Activated T-cell treated with anti-CD3 and anti-CD28 coated beads for 48 hours (primary cell): ENCODE results near the gene CLECL1.
A peak's percentile ranks its signal among the peaks of the same experiment; 100 is the strongest.
"Not testable (repeated sequence)": the region's sequence is repeated elsewhere in the genome, so short reads cannot be mapped to it uniquely, and the experiment has no call there.

Experiments
- DNase-seq: peaks from one replicate; pipeline ENCODE4 v3.0.0-alpha.2; 2020; ENCODE audit warnings: low read depth

The CLECL1 gene

DNA sequence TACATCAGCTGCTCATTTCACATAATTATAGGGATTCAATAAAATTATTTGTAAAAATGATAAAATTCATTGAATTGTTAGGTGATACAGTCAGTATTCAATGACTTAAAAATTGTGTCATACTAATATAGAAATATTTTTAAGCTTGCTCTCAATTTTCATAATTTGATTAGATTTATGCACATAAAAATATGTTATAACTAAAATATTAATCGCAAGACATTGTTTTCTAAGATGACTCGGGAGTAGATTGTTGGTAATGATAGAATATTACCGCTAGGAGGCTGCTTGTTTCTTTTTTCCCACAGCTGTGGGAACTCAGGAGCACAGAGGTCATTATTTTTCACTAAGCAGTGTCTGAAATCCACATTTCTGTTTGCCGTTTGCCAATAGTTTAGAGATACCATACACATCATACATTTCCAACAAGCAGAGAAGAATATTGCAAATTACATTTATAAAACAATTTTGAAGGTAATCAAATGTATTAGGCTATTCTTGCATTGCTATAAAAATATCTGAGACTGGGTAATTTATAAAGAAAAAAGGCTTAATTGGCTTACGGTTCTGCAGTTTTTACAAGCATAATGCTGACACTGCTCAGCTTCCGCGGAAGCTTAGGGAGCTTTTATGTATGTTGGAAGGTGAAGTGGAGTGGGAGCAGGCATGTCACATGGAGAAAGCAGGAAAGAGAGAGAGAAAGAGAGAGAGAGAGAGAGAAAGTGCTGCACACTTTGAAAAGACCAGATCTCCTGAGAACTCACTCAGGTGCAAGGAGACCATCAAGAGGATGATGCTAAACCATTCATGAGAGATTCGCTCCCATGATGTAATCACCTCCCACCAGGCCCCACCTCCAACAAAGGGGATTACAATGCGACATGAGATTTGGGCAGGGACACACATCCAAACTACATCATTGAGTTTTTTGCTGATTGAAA is 18.6 kb upstream of the CLECL1 start:
- no peak for DNase-seq

DNA sequence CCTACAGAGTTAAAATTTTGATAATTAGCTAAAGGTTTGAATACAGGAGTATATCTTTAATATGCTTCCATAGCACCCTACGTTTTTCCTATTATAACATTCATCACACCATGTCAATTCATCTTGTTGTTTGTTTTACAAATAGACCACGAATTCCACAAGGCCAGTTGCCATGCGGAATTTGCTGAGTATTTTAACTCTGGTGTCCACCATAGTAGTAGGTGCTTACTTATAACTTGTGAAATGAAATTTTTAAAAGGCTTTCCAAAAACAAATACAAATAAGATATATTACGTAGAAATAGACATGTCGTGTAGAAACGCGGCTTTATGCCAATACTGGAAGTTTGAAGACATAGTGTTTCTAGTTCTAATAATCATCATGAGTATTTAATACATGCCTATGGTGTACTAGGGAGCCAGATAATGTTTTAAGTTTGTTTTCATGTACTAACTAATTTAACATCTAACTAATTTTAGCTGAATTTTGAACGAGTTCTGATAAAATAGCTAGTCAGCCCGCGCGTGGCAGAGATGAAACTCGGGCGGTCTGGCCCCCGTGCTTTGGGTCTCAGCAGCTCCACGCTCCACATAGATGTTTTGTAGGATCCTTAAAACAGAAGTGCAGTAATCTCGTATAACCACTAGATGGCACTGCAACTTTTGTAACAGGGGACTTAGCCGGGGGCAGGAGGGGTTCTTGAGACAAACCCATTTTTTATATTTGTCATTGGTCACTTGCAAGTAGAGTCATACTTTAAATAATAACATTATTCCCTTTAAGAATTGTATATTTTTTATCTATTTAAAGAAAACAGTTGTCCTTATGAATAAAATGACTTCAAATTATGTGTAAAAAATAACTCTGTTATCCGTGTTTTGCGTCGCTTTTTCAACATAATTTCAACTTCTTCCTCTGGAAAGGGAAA is 17.6 kb upstream of the CLECL1 start:
- DNase-seq, result no peak

DNA sequence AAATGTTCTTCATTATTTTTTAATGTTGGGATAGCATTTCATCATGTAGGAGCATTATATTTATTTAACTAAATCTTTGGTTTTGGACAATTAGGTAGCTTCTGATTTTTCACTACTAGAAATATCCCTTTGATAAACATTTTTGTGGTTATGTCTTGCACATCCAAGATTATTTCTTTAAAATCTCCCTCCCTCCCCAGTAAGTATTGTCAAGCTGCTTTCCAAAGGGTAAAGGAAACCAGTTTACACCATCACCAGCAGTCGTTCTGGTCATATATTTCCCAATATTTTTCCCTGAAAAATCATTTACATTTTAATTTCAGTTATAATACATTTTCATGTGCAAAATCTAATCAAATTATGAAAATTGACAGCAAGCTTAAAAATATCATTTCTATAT is 16.7 kb upstream of the CLECL1 start:
- no peak for DNase-seq

DNA sequence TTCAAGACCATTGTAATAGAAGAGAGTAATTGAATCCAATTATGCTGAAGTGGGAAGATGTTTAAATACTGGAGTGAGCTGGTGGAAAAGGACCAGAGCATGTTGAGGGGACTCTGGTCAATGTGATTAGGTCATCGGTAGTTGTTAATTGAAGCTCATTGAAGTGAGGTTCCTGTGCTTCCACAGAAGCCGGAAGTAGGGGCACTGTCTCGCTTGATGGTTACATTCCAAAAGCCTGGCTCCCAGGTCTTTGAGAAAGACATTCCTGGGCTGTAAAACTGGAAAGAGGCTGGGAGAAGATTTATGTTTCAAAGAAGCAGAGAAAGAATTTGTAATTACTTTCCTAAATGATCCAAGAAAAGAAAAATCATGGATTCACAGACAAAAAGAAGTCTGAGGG is 12.3 kb upstream of the CLECL1 start:
- no peak for DNase-seq

DNA sequence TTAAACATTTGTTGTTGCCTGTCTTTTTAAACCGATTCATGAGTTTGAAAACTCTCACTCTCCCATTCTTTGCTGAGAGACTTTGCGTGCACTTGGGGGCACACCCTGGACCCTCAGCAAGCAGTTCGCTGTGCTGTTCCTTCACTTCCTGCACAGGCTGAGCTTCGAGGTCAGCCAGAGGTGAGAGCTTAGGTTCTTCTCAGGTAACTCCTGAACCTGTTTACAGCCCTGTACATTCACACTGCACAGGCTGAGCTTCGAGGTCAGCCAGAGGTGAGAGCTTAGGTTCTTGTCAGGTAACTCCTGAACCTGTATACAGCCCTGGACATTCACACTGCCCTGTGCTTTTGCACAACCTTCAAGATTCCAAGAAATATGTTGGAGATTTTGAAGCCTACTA is 9.8 kb upstream of the CLECL1 start:
- no peak for DNase-seq

DNA sequence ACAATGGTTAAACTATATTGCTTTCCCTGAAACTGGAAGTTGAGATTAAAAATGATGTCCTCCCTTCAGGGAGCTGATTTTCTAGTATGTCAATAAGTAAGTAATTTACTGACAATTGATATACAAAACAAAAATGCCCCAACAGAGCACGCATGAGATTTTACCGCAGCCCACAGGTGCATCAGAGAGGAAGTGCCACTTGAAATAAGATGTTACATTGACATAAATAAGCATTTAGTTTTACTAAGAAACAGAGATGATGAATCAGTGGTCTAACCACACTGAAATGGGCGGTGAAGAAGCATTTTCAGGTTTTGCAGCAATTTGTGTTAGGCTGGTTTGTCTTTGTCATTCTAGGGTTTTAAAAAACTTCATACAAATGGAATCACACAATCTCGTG is 8.8 kb upstream of the CLECL1 start:
- peak; percentile 52 for DNase-seq

DNA sequence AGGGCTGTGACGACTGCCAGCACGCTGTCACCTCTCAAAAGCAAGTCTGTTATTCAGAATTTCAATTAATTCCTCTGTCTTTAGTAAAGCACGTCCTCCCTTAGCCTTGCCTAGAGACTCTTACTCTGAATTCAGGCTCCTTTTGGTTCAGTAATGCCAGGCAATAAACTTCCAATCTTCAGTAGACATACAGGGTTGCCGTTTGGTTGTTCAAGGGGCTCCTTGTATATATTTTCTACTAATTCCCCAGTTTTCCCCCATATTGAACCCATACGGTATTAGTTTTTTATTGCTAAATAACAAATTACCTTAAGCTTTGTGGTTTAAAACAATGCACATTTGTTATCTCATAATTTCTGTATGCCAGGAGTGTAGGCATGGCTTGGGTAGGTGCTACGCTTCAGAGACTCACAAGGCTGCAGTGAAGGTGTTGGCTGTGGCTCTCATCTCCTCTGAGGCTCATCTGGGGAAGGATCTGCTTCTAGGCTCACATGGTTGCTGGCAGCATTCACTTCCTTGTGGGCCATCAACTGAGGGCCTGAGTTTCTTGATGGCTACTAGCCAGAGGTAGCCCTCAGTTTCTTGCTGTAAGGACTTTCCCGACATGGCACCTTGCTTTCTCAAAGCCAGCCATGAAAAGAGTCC is 7.3 kb upstream of the CLECL1 start:
- DNase-seq, result no peak

DNA sequence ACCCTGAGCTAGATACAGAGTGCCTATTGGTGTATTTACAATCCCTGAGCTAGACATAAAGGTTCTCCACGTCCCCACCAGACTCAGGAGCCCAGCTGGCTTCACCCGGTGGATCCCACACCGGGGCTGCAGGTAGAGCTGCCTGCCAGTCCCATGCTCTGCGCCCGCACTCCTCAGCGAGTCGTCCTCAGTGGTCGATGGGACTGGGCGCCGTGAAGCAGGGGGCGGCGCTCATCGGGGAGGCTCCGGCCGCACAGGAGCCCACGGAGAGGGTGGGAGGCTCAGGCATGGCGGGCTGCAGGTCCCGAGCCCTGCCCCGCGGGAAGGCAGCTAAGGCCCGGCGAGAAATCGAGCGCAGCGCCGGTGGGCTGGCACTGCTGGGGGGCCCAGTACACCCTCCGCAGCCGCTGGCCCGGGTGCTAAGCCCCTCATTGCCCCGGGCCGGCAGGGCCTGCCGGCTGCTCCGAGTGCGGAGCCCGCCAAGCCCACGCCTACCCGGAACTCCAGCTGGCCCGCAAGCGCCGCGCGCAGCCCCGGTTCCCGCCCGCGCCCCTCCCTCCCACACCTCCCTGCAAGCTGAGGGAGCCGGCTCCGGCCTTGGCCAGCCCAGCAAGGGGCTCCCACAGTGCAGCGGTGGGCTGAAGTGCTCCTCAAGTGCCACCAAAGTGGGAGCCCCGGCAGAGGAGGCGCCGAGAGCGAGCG is 6.7 kb upstream of the CLECL1 start:
- DNase-seq, result not testable (repeated sequence)

DNA sequence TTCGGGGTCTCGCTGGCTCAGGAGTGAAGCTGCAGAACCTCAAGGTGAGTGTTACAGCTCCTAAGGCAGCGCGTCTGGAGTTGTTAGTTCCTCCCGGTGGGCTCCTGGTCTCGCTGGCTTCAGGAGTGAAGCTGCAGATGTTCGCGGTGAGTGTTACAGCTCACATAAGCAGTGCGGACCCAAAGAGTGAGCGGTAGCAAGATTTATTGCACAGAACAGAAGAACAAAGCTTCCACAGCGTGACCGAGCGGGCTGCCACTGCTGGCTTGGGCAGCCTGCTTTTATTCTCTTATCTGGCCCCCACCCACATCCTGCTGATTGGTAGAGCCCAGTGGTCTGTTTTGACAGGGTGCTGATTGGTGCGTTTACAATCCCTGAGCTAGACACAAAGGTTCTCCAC is 6.0 kb upstream of the CLECL1 start:
- not testable (repeated sequence) for DNase-seq

DNA sequence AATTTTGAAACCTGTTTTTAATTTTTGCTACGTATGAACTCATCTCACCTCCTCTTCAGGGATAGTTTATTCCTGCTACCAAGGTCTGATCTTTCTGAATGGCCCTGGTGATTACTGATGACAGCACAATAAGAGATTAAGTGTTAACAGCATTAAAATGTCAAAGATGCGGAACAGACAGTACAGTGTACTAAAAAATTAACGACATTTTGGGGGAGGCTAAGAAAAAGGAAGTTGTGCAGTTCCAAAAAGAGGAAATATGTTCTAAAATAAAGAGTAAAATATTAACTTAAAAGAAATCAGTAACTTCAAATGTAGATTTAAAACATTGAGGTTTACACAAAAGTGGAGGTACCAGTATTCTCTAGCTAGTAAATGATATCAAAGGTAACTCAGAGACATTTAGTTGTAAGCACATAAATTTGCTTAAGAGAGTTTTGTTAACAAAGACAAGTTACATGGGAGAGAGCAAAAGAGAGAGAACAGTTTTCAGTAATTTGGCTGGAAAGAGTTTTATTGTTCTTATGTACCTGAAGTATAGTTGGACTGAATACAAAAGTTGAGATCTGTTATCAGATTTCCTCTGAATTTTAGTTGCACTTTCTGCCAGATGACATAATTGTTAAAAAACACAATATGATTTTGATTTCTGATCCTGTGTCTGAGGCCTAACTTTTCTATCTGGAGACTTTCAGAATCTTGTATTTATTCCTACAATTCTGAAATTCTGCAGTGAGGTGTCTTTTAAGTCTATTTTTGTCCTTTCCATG is 4.2 kb upstream of the CLECL1 start:
- DNase-seq, result no peak

DNA sequence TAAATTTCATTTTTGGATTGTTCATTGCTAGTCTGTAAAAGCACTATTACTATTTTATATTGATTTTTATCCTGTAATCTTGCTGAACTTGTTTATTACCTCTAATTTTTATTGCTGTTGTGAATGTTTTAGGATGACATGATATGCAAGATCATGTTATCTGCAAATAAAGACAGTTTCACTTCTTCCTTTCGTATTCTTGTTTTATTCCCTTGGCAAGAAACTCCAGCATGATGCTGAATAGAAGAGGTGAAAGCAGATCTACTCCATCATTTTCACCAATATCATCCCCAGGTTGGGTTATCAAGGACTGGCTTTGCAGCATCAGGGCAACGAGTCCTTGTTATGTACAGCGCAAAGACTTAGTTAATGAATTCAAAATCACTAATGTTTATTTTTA is 2.7 kb upstream of the CLECL1 start:
- no peak for DNase-seq

DNA sequence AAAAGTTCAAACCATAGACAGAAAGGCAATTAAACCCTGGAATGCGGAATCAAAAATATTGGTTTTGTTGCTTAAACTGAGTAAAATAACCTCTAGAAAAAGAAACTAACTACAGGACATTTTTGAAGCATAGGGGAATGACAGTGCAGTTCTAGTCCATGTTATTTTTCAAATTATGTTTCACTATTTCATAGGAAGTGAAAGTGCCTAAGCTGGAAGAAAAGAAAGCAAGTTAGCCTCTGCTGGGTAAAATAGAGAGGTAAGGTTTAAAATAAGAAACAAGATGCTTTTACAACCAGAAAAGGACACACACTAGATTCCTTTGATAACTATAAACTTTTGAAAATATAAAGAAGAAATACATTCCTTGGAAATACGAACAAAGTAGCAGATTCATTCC is 1.1 kb downstream of the CLECL1 start:
- no peak for DNase-seq

DNA sequence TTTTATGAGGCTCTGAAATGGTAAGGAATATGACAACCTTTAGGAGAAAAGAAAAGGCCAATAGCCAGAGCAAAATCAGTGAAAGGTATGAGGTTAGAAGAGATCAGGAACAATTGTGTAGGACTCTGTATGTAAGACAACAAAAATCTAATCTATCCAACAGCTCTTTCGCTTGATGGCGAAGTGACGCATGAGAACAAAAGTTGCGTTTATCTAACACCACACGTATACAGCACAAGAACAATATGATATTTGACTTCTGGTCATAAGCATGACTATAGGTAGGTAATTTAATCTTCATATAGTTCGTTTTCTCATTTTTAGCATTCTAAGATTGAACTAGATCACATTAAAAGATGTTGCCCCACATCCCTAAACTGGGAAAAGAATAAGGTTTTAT is 1.5 kb downstream of the CLECL1 start:
- DNase-seq, result no peak

DNA sequence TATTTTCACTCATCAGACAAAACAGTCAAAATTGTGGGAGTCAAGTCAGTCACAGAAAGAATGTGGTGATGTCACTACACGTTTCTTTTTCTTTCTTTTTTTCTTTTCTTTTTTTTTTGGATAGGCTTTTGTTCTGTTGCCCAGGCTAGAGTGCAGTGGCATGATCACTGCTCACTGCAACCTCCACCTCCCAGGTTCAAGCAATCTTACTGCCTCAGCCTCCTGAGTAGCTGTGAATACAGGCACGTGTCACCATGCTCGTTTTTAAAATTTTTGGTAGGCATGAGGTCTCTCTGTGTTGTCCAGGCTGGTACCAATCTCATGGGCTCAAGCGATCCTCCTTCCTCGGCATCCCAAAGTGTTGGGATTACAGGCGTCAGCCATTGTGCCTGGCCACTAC is 2.3 kb downstream of the CLECL1 start:
- no peak for DNase-seq

DNA sequence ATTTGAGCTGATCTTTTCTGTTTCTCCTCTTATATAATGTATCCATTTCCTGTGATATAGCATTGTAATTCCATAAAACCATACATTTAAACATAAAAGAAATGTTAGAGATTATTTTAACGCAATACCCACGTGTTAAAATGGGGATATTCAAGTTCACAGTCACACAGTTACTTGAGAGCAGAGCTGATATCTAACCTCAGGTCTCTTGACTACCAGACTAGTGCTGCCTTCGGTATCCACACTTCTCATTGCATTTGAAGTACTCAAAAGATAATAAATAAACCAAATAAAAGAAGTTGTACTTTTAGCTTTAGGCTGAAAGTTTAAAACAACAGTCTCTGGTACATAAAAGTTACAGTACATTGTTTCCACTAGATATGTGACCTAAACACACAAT is 2.9 kb downstream of the CLECL1 start:
- no peak for DNase-seq

DNA sequence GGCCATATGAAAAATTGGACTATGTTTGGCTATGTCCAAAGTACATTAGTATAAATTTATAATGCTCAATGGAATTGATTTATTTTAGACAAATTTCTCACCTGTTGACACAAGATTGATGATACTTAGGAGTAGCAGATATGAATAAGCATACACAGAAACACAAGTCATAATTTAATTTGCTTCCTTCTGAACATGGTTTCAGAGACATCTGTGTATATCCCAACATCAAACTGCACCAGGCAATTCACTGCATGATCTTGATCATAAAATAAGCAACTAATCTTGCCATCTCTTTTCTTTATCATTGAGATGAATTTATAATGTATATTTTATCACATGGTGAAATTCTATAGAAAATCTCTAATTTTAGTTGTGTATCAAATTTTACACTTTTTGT is 3.8 kb downstream of the CLECL1 start:
- no peak for DNase-seq

DNA sequence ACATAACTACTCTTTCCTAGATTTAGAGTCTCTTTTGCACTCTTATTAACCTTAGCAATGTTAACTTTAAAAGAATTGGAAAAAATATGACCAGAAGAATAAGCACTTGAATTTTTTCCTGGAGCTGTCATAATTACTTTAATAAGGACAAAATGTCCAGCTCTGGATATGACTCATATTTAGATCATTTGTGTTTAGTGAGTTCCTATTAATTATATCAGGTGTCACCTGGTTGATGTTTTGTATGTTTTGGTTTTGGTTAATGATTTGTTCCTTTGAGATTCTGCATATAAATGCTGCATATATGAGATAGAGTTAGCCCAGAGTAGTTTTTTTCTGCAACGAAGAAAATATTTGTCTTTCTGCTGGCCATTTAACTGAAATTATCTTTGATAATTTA is 5.1 kb downstream of the CLECL1 start:
- DNase-seq, result no peak

DNA sequence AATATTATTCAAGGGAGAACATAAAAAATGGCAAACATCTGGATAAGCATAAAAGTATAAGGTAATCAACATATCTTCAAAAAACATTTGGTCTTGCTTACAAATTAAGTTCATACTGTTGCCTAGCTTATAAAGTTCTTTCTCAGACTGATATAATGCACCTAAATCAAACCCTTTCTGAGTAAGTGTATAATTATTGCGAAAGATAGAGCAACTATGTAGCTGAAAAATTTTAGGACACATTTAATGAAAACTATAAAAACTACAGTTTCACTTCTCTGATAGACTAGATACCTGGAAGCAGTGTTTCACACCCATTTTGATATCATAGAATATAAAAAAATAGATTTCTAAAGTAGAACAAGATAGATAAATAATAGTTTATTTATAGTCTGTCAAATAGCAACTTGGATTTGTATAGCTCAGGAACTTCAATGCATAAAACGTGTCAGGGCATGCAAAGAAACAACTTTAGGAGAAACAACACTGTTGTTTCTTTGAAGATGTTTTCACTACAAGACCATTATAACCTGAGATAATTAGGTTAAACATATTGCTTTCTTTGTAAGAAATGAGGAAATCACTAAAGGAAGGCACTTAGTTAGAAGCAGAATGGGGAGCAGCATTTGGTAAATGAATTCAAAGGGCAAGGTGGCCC is 7.6 kb downstream of the CLECL1 start:
- no peak for DNase-seq

DNA sequence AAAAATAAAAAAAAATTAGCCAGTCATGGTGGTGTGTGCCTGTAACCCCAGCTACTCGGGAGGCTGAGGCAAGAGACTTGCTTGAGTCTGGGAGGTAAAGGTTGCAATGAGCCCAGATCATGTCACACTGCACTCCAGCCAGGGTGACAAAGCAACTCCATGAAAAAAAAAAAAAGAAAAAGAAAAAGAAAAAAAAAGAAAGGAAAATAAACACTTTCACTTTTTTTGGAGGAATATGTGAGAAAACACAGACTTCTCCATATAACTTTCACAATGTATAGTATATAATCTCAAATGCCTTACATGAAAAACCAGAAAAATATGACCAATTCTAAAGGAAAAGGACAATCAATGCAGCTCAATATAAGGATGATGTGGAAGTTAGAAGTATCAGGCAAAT is 8.9 kb downstream of the CLECL1 start:
- no peak for DNase-seq

DNA sequence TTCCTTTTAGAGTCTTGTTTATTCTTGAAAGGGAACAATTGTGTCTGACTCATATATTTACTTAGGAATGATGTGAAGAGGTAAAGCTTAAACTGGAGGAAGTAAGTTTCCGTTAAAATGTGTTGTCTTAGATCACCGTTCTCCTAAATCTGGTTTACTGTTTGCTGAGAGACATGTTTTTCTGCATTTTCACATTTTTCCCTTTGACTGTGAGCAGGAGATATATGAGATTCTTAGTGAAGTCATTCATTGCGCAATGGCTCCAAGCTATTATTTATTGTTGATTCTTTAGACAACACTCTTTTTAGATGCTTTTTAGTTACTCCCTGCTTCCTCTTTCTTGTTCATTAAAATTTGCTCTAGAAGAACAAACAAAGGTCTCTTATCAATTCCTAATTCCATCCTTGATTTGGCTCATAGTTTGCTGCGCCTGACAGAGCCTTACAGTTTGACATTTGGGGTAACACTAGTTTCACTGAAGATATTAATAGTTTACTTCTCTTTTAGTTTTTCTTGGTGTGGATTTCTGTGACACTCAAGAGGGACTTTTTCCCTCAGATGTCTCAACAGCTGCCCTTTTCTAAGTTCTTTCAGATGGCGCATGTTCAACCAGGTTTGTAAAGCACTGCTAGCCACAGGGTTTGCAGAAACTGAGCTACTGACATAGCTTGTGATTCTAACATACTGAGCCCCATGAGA is 11.4 kb downstream of the CLECL1 start:
- no peak for DNase-seq
